CD4-positive, alpha-beta T cell treated with Interleukin-1 beta for 1 hour (primary cell): ENCODE results near the gene AKT1S1.
"Not testable (repeated sequence)": the region's sequence is repeated elsewhere in the genome, so short reads cannot be mapped to it uniquely, and the experiment has no call there.

Experiments used
- DNase-seq, 2 donors: peaks; one replicate each; pipeline ENCODE4 v3.0.0-alpha.2; 2020 to 2022

Gene AKT1S1

GRCh38 chr19:49877020-49877878 lies at the start of gene AKT1S1, which contains the start of gene TBC1D17:
Gene AKT1S1 (minus strand): TSS chr19:49877355. CDS start chr19:49873295, 4,060 bp downstream.
Gene TBC1D17 (plus strand): TSS chr19:49877702. CDS start chr19:49877724, 22 bp downstream.
- peak; percentile 100 for DNase-seq

DNA sequence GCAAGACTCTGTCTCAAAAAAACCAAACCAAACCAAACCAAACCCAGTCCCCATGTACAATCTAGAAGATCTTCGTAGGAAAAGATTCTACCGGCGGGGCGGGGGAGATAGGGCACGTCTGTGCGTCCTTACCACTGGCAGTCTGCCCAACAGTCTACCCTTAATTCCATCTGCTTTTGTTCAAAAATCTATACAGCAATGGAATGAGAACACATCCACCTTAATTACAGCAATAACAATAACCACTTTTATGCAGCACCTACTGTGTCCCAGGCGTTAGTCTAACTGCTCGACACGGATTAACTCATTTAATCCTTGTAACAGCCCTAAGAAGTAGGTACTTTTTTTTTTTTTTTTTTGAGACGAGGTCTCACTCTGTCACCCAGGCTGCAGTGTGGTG lies 49.4 kb upstream of the AKT1S1 start:
- no peak for DNase-seq

DNA sequence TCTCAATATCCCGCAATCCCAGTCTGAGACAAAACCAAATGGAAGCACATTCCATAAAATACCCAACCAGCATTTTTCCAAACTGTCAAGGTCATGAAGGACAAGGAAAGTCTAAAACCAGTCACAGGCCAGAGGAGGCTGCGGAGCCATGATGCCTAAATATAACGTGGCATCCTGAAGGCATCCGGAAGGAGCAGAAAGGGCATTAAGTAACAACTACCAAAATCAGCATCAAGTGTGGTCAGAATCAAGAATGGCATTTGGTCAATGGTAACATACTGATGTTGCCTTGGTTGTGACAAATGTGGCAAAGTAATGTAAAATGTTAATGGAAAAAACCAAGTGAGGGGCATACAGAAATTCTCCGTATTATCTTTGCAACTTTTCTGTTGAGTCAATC lies 48.3 kb upstream of the AKT1S1 start:
- no peak for DNase-seq

DNA sequence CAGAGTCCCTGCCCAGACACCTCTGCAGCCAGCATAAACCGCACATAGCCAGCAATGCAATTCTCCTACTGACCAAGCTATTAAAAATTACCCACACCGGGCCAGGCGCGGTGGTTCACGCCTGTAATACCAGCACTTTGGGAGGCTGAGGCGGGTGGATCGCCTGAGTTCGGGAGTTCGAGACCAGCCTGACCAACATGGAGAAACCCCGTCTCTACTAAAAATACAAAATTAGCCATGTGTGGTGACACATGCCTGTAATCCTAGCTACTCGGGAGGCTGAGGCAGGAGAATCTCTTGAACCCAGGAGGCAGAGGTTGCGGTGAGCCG lies 47.7 kb upstream of the AKT1S1 start:
- DNase-seq: not testable (repeated sequence)

GRCh38 chr19:49924004-49924880 lies 47.1 kb upstream of the AKT1S1 start:
- no peak for DNase-seq

DNA sequence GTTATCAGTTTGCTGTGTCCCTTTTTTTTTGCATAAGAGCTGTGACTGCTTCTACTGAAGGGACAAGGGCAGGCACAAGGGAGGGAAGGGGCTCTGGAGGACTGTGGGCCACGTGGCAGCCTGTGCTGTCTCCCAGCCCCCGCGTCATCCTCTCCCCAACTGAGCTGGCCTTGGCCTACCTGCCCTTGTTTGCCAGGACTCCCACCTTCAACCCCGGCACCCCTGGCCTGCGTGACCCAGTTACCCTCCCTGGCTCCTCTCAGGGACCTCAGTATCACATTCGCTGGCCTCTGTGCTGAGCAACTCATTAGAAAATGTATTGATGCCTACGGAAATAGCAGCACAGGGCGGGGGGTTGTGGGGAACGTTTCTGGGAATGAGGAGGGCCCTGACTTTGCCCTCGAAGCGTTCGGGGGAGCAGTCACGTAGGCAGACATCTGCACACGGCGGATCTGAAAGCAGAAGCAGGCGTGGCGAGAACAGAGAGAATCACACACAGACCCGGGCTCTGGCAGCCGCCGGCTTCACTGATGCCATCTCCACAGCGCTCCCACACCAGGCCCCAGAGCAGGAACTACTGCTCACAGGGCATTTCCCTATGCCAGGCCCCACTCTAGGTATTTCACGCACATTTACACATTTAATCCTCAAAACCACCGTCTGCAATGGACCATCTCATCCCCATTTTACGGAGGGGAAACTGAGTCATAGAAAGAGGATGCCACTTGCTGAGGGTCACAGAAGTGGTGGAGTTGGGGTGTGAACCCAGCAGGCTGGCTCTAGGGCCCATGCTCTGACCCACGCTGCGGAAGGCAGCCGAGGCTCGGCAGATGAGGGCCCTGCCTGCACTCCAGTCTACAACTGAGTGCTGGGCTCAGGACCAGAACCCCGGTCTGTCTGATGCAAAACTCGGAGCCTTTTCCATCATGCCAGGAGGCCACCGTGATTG lies 46.2 kb upstream of the AKT1S1 start:
- DNase-seq: peak in 1 of 2 donors; percentile 18

GRCh38 chr19:49921871-49922795 lies 45.0 kb upstream of the AKT1S1 start:
- no peak for DNase-seq

DNA sequence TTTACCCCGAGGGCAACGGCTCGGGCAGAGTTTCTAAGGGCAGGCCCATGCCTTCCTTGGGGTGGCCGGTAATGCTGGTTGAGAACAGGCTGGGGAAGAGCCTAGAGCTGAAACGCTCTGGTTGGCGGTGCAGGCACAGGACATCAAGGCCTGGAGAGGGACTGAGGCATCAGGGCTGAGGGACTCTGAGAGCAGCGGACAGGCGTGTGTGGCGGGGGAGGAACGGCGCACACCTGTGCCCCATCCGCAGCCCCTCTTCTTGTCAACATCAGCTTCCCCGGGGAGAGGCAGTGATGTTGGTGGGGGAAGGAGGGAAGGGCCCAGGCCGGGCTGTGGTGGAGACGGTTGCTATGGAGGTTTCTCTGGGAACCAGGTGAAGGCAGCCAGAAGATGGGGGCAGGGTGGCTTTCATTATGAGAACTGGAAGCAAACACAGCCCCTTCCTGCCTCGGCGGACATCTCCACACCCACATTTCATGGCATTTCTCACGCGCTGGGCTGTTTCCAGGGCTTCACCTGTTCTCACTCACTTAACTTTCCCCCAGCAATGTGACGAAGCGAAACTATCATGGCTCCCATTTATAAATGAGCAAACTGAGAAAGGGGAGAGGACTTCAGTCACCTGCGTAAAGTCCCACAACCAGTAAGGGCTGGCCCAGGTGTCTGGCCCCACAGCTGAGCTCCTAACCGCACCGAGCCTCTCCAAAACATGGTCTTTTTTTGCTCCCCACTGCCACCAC lies 43.6 kb upstream of the AKT1S1 start:
- DNase-seq: no peak

GRCh38 chr19:49918089-49918488 lies 40.9 kb upstream of the AKT1S1 start:
- DNase-seq: no peak

GRCh38 chr19:49916839-49917733 lies 39.9 kb upstream of the AKT1S1 start:
- peak in 1 of 2 donors; percentile 16 for DNase-seq

GRCh38 chr19:49915271-49915670 lies 38.1 kb upstream of the AKT1S1 start:
- DNase-seq: no peak

DNA sequence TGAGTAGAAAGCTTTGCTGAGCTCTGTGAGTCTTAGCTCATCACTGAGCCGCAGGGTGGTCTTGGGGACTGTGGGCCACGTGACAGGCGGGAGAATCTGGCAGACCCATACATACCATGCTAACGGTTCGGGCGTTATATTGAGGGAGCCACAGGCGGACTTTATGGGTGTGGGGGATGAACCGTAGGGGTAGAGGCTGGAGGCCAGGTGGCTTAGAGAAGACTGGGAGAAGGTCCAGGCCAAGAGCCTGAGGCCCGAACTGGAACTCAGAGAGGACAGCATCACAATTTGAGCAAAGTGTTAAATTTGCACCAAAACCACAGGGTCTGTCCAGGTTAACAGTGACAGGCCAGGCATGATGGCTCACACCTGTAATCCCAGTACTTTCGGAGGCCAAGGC lies 36.6 kb upstream of the AKT1S1 start:
- DNase-seq: no peak

GRCh38 chr19:49912965-49913685 lies 36.0 kb upstream of the AKT1S1 start:
- no peak for DNase-seq

GRCh38 chr19:49911381-49912145 lies 34.4 kb upstream of the AKT1S1 start:
- peak; percentile 41 to 58 for DNase-seq

GRCh38 chr19:49910179-49910578 lies 33.0 kb upstream of the AKT1S1 start:
- DNase-seq: no peak

DNA sequence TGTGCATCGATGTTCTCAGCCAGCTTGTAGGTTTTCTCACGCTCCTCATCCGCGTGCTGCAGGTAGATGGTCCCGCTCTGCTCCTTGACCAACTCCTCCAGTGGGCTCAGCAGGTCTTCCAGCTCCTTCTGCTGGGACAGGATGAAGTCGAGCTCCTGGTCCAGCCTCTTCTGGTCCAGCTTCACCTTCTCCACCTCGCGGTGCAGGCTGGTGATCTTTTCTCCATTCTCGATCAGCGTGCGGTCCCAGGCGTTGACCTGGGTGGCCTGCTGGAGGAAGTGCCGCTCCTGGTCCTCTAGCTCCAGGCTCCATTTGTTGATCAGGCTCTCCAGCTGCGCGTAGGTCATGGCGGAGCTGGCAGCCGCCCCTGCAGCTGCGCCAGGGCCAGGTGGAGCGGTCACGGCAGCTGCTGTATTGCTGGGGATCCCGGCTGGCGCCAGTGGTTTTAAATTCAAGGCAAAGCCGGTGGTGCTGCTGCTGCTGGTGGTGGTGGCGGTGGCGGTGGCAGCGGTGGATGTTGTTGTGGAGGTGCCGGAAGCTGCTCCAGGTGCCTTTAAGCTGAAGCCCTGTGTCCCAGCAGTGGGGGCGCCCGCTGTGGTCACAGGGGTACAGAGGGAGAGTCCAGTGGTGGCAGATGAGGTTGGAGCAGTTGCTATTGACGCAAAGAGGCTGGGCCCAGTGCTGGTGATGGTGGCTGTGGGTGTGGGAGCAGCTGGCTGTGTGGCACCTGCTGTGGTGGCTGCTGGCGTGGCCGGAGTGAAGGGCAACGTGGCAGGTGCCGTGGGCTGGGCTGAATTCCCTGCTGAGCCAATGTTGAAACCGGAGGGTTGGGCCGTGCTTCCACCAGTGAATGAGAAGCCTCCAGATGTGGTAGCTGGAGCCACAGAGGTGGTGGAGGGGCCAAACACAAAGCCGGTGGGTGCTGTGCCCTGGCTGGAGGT lies 31.6 kb upstream of the AKT1S1 start:
- DNase-seq: no peak
